ENCODE measurements around the gene RABIF.
A peak's percentile ranks its signal among the peaks of the same experiment; 100 is the strongest.

GRCh38 chr1:202926581-202927491, 37.9 kb upstream of the RABIF start, which contains the start of gene KLHL12:
- TF ChIP-seq CTCF (IDR thresholded peaks at IDR 0.05 in 8 of 11, conservative IDR thresholded peaks at IDR 0.05 in 3 of 11) (peak; percentile 37 to 78 (median 69)), POLR2A (IDR thresholded peaks at IDR 0.05) (peak; percentile 62 to 92 (median 84))

All from spleen (tissue), 7 donors.